Suprapubic skin (tissue), 3 donors: ENCODE results near the gene THOC6.

Experiments
- POLR2A ChIP-seq, 2 donors: fragments of 450-650 bp; IDR thresholded peaks; one replicate each; pipeline ENCODE4 v1.6.1; 2017; ENCODE audit warnings: antibody characterized with exemption in 2 of 2, mild to moderate bottlenecking in 2 of 2, moderate library complexity in 2 of 2
- TF ChIP-seq, protein P1 (sequence below), 2 donors: fragments of 200-600 bp in 1 of 2; fragments of 450-650 bp in 1 of 2; sonication (generic) in 1 of 2; IDR thresholded peaks; one replicate each; pipeline ENCODE4 v1.5.1; 2016 to 2019; ENCODE audit warnings: antibody characterized with exemption in 2 of 2, mild to moderate bottlenecking in 1 of 2, moderate library complexity in 1 of 2

DNA sequence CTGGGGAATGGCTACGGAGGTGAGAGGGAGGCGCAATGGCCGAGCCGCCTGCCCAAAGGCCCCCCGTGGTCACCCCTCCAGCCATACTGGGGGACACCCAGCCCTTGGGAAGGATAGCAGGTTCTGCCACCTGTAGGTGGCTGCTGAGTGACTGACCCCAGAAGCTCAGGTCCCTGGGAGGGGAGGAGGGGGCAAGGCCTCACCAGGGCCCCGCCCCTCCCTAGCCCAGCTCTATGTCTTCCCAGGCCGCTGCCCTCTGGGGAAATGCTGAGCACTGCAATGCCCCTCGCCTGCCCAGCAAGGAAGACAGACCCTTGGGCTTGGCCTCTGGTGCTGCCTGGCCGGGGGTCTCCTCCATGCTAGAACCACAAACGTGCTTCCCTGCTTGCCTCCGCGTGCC lies 22.5 kb upstream of the THOC6 start:
- TF ChIP-seq, protein P1, sequence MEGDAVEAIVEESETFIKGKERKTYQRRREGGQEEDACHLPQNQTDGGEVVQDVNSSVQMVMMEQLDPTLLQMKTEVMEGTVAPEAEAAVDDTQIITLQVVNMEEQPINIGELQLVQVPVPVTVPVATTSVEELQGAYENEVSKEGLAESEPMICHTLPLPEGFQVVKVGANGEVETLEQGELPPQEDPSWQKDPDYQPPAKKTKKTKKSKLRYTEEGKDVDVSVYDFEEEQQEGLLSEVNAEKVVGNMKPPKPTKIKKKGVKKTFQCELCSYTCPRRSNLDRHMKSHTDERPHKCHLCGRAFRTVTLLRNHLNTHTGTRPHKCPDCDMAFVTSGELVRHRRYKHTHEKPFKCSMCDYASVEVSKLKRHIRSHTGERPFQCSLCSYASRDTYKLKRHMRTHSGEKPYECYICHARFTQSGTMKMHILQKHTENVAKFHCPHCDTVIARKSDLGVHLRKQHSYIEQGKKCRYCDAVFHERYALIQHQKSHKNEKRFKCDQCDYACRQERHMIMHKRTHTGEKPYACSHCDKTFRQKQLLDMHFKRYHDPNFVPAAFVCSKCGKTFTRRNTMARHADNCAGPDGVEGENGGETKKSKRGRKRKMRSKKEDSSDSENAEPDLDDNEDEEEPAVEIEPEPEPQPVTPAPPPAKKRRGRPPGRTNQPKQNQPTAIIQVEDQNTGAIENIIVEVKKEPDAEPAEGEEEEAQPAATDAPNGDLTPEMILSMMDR (IDR thresholded peaks at IDR 0.05), result no peak
- TF ChIP-seq POLR2A (IDR thresholded peaks at IDR 0.05), result no peak
